A673 (cell line): ENCODE measurements around the gene GRIP1.

Experiments
- EZH2 ChIP-seq: fragments of 200-600 bp; sonication (generic); IDR thresholded peaks from 2 replicates; pipeline ENCODE4 v1.6.1; 2017; ENCODE audit warnings: borderline replicate concordance, low read depth, mild to moderate bottlenecking, mixed read lengths, antibody characterized with exemption, low read length; ENCODE audit not compliant: poor library complexity, severe bottlenecking
- TF ChIP-seq, protein P1 (sequence below): fragments of 300-800, 200-600 bp; sonication (generic); conservative IDR thresholded peaks from 2 replicates; pipeline ENCODE4 v1.5.1; 2017; ENCODE audit warnings: low read depth, mild to moderate bottlenecking, antibody characterized with exemption, low read length, moderate library complexity, mixed read lengths

- TF ChIP-seq, protein P1, sequence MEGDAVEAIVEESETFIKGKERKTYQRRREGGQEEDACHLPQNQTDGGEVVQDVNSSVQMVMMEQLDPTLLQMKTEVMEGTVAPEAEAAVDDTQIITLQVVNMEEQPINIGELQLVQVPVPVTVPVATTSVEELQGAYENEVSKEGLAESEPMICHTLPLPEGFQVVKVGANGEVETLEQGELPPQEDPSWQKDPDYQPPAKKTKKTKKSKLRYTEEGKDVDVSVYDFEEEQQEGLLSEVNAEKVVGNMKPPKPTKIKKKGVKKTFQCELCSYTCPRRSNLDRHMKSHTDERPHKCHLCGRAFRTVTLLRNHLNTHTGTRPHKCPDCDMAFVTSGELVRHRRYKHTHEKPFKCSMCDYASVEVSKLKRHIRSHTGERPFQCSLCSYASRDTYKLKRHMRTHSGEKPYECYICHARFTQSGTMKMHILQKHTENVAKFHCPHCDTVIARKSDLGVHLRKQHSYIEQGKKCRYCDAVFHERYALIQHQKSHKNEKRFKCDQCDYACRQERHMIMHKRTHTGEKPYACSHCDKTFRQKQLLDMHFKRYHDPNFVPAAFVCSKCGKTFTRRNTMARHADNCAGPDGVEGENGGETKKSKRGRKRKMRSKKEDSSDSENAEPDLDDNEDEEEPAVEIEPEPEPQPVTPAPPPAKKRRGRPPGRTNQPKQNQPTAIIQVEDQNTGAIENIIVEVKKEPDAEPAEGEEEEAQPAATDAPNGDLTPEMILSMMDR: no peak
- no peak for TF ChIP-seq EZH2
These were observed 91.0 kb downstream of the GRIP1 start for GRCh38 chr12:66587912-66588311.
